ENCODE data around the gene THY1. TPM values are rescaled to one million over a fixed set of nuclear protein-coding genes. Genes with fewer than 3 reads are reported as not detected.

THY1 gene
- polyA plus RNA-seq, 1 donor (not counting 4 experiments of a cell fraction or from before 2014, with no cell fraction given), result 2.4 TPM

GRCh38 chr11:119377112-119377901 is 45.7 kb downstream of the THY1 start:
- dilution Hi-C loops (cut with MboI; ENCODE audit: extremely low pct_ligation_motif_present, low sequenced_read_pairs), result no loop called here
- Histone ChIP-seq H3K9ac (ENCODE audit: control insufficient read depth, extremely low read depth, insufficient read depth, low read length) (no peak overlapping the region), H3K4me1 (ENCODE audit: control insufficient read depth, extremely low read depth, insufficient read depth, low read length) (peaks cover 34% of the 10 kb centered on the region), H3K36me3 (ENCODE audit: control insufficient read depth in 2 of 2, extremely low read depth in 1 of 2, insufficient read depth in 2 of 2, low read length in 2 of 2) (no peaks in the 10 kb centered on the region), H3K79me2 (ENCODE audit: control insufficient read depth, insufficient read depth, low read length) (no peaks in the 10 kb centered on the region), H3K27me3 (ENCODE audit: control insufficient read depth, extremely low read depth, insufficient read depth, low read length) (no peaks in the 10 kb centered on the region), H3K4me3 (ENCODE audit: control insufficient read depth in 2 of 3, extremely low read depth in 1 of 3, insufficient read depth in 2 of 3, low read depth in 1 of 3, low read length in 3 of 3) (peak overlapping the region in 1 of 3 experiments; percentile 37), H3K4me2 (ENCODE audit: control insufficient read depth, extremely low read depth, insufficient read depth, low read depth, low read length) (peak overlapping the region; percentile 46), H3K27ac (ENCODE audit: control insufficient read depth, insufficient read depth, low read length) (peak overlapping the region; percentile 8), H3K9me1 (ENCODE audit: control insufficient read depth, extremely low read depth, insufficient read depth, low read length) (peaks cover 2% of the 10 kb centered on the region), H4K20me1 (ENCODE audit: control insufficient read depth, extremely low read depth, insufficient read depth, low read length) (no peaks in the 10 kb centered on the region), H3K9me3 (ENCODE audit: control insufficient read depth, low read depth, low read length) (no peaks in the 10 kb centered on the region), H2AFZ (ENCODE audit: control insufficient read depth, low read length) (peak overlapping the region; percentile 63)
- FAIRE-seq (peak; percentile 43), DNase-seq (ENCODE audit: low read depth, low spot score) (no peak)
- TF ChIP-seq, protein P1, sequence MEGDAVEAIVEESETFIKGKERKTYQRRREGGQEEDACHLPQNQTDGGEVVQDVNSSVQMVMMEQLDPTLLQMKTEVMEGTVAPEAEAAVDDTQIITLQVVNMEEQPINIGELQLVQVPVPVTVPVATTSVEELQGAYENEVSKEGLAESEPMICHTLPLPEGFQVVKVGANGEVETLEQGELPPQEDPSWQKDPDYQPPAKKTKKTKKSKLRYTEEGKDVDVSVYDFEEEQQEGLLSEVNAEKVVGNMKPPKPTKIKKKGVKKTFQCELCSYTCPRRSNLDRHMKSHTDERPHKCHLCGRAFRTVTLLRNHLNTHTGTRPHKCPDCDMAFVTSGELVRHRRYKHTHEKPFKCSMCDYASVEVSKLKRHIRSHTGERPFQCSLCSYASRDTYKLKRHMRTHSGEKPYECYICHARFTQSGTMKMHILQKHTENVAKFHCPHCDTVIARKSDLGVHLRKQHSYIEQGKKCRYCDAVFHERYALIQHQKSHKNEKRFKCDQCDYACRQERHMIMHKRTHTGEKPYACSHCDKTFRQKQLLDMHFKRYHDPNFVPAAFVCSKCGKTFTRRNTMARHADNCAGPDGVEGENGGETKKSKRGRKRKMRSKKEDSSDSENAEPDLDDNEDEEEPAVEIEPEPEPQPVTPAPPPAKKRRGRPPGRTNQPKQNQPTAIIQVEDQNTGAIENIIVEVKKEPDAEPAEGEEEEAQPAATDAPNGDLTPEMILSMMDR (optimal IDR thresholded peaks at IDR 0.05 in 1 of 3, IDR thresholded peaks at IDR 0.05 in 1 of 3, conservative IDR thresholded peaks at IDR 0.05 in 1 of 3; ENCODE audit: extremely low read depth in 1 of 3, insufficient read depth in 2 of 3, low read length in 3 of 3), result no peak
- no peak for TF ChIP-seq EZH2 (IDR thresholded peaks at IDR 0.05; ENCODE audit: low read length)

- Histone ChIP-seq H3K4me2 (ENCODE audit: control insufficient read depth, extremely low read depth, insufficient read depth, low read depth, low read length) (peak overlapping the region; percentile 25), H3K27me3 (ENCODE audit: control insufficient read depth, extremely low read depth, insufficient read depth, low read length) (no peaks in the 10 kb centered on the region), H3K9ac (ENCODE audit: control insufficient read depth, extremely low read depth, insufficient read depth, low read length) (no peak overlapping the region), H3K79me2 (ENCODE audit: control insufficient read depth, insufficient read depth, low read length) (no peaks in the 10 kb centered on the region), H3K4me3 (ENCODE audit: control insufficient read depth in 2 of 3, extremely low read depth in 1 of 3, insufficient read depth in 2 of 3, low read depth in 1 of 3, low read length in 3 of 3) (no peak overlapping the region), H3K4me1 (ENCODE audit: control insufficient read depth, extremely low read depth, insufficient read depth, low read length) (peaks cover 28% of the 10 kb centered on the region), H3K9me3 (ENCODE audit: control insufficient read depth, low read depth, low read length) (no peaks in the 10 kb centered on the region), H3K36me3 (ENCODE audit: control insufficient read depth in 2 of 2, extremely low read depth in 1 of 2, insufficient read depth in 2 of 2, low read length in 2 of 2) (no peaks in the 10 kb centered on the region), H2AFZ (ENCODE audit: control insufficient read depth, low read length) (no peak overlapping the region), H4K20me1 (ENCODE audit: control insufficient read depth, extremely low read depth, insufficient read depth, low read length) (no peaks in the 10 kb centered on the region), H3K9me1 (ENCODE audit: control insufficient read depth, extremely low read depth, insufficient read depth, low read length) (peaks cover 2% of the 10 kb centered on the region), H3K27ac (ENCODE audit: control insufficient read depth, insufficient read depth, low read length) (no peak overlapping the region)
- peak; percentile 52 for DNase-seq (ENCODE audit: low read depth, low spot score)
- FAIRE-seq, result peak; percentile 65
- dilution Hi-C loops (cut with MboI; ENCODE audit: extremely low pct_ligation_motif_present, low sequenced_read_pairs), result no loop called here
- TF ChIP-seq, protein P1 (optimal IDR thresholded peaks at IDR 0.05 in 1 of 3, IDR thresholded peaks at IDR 0.05 in 1 of 3, conservative IDR thresholded peaks at IDR 0.05 in 1 of 3; ENCODE audit: extremely low read depth in 1 of 3, insufficient read depth in 2 of 3, low read length in 3 of 3), result no peak
- no peak for TF ChIP-seq EZH2 (IDR thresholded peaks at IDR 0.05; ENCODE audit: low read length)
Observed at GRCh38 chr11:119376197-119376847, 46.6 kb downstream of the THY1 start.

Measured in keratinocyte (primary cell).